Astrocyte of the cerebellum (primary cell): ENCODE results near the gene OPA3.

Source experiments
- DNase-seq: peaks from one replicate; pipeline ENCODE4 v3.0.0-alpha.2; 2011; ENCODE audit warnings: low read depth
- H3K4me3 ChIP-seq: 2 replicates; pipeline ENCODE4 v1.5.1; 2011; ENCODE audit warnings: mild to moderate bottlenecking, low read depth, low read length, moderate library complexity
- CTCF ChIP-seq: IDR thresholded peaks from 2 replicates; pipeline ENCODE4 v1.5.1; 2012; ENCODE audit warnings: low read length, low read depth, moderate library complexity, mild to moderate bottlenecking; ENCODE audit errors: missing control alignments
- in situ Hi-C: cut with HindIII; loops from 2 replicates; pipeline ENCODE4 v1.10.0; 2017; ENCODE audit warnings: low sequenced_read_pairs

Gene OPA3

GRCh38 chr19:45591004-45591637 lies 6.5 kb upstream of the OPA3 start:
- no peak overlapping the region for H3K4me3 ChIP-seq
- DNase-seq = no peak
- in situ Hi-C loops = no loop called here
- TF ChIP-seq CTCF = peak; percentile 20

- in situ Hi-C loops = no loop called here
- TF ChIP-seq CTCF = no peak
These were observed 5.8 kb upstream of the OPA3 start for GRCh38 chr19:45590300-45591003.

GRCh38 chr19:45589768-45590167 lies 5.2 kb upstream of the OPA3 start:
- DNase-seq = no peak
- no peak overlapping the region for H3K4me3 ChIP-seq
- no peak for TF ChIP-seq CTCF
- in situ Hi-C loops = no loop called here

More at GRCh38 chr19:45590300-45591003, 5.8 kb upstream of the OPA3 start:
- no peak for DNase-seq
- H3K4me3 ChIP-seq = no peak overlapping the region

GRCh38 chr19:45587873-45588272 lies 3.3 kb upstream of the OPA3 start:
- no peak for DNase-seq
- no peak for TF ChIP-seq CTCF
- H3K4me3 ChIP-seq = no peak overlapping the region
- in situ Hi-C loops = no loop called here

- peak overlapping the region; percentile 89 for H3K4me3 ChIP-seq
- DNase-seq = no peak
- TF ChIP-seq CTCF = no peak
- in situ Hi-C loops = no loop called here
These were observed 566 bp upstream of the OPA3 start for GRCh38 chr19:45585158-45585577.

- in situ Hi-C loops = no loop called here
- H3K4me3 ChIP-seq = no peak overlapping the region
- TF ChIP-seq CTCF = no peak
- DNase-seq = no peak
These were observed 3.0 kb downstream of the OPA3 start for GRCh38 chr19:45581576-45581975.
